ENCODE data around the gene RNF19B. TPM values are rescaled to one million over a fixed set of nuclear protein-coding genes. Genes with fewer than 3 reads are reported as not detected.

The RNF19B gene
- total and polyA plus RNA-seq, 2 donors from 2014 or later, result 17.3 to 30.8 TPM

GRCh38 chr1:32971576-32971975 is 7.0 kb upstream of the RNF19B start:
- no peak overlapping the region for H3K9ac ChIP-seq (ENCODE audit: low read length in 3 of 3)
- no peaks in the 10 kb centered on the region for H3K9me3 ChIP-seq (ENCODE audit: control insufficient read depth in 2 of 3, insufficient read depth in 1 of 3, low read length in 3 of 3)
- peaks cover 0 to 5% (median 4%) of the 10 kb centered on the region in 3 donors for H3K4me1 ChIP-seq (ENCODE audit: control insufficient read depth in 2 of 3, insufficient read depth in 2 of 3, low read depth in 1 of 3, low read length in 3 of 3)
- intact Hi-C loops (cut with DNase I), result no loop called here
- peaks cover 3% of the 10 kb centered on the region for H3K27me3 ChIP-seq (ENCODE audit: control insufficient read depth, insufficient read depth, low read length)
- DNase-seq, result no peak
- H3K27ac ChIP-seq (ENCODE audit: low read depth in 2 of 2, low read length in 2 of 2), result no peak overlapping the region
- H3K4me3 ChIP-seq (ENCODE audit: low read length in 3 of 3), result no peak overlapping the region
- FAIRE-seq, result no peak
- TF ChIP-seq CTCF (IDR thresholded peaks at IDR 0.05; ENCODE audit: borderline replicate concordance, extremely low read depth, insufficient read depth), result no peak
- H3K36me3 ChIP-seq (ENCODE audit: control insufficient read depth in 2 of 3, insufficient read depth in 3 of 3, low read length in 3 of 3), result no peaks in the 10 kb centered on the region

GRCh38 chr1:32971156-32971555 is 6.5 kb upstream of the RNF19B start:
- Histone ChIP-seq H3K9me3 (ENCODE audit: control insufficient read depth in 2 of 3, insufficient read depth in 1 of 3, low read length in 3 of 3) (no peaks in the 10 kb centered on the region), H3K9ac (ENCODE audit: low read length in 3 of 3) (no peak overlapping the region), H3K27ac (ENCODE audit: low read depth in 2 of 2, low read length in 2 of 2) (no peak overlapping the region), H3K4me1 (ENCODE audit: control insufficient read depth in 2 of 3, insufficient read depth in 2 of 3, low read depth in 1 of 3, low read length in 3 of 3) (peaks cover 0 to 5% (median 4%) of the 10 kb centered on the region in 3 donors), H3K4me3 (ENCODE audit: low read length in 3 of 3) (no peak overlapping the region), H3K27me3 (ENCODE audit: control insufficient read depth, insufficient read depth, low read length) (peaks cover 3% of the 10 kb centered on the region), H3K36me3 (ENCODE audit: control insufficient read depth in 2 of 3, insufficient read depth in 3 of 3, low read length in 3 of 3) (no peaks in the 10 kb centered on the region)
- intact Hi-C loops (cut with DNase I), result no loop called here
- TF ChIP-seq CTCF (IDR thresholded peaks at IDR 0.05; ENCODE audit: borderline replicate concordance, extremely low read depth, insufficient read depth), result no peak
- DNase-seq, result no peak
- FAIRE-seq, result no peak

GRCh38 chr1:32969566-32969965 is 5.0 kb upstream of the RNF19B start:
- no peaks in the 10 kb centered on the region for H3K9me3 ChIP-seq (ENCODE audit: control insufficient read depth in 2 of 3, insufficient read depth in 1 of 3, low read length in 3 of 3)
- peaks cover 3% of the 10 kb centered on the region for H3K27me3 ChIP-seq (ENCODE audit: control insufficient read depth, insufficient read depth, low read length)
- TF ChIP-seq CTCF (IDR thresholded peaks at IDR 0.05; ENCODE audit: borderline replicate concordance, extremely low read depth, insufficient read depth), result no peak
- no peak for DNase-seq
- H3K4me3 ChIP-seq (ENCODE audit: low read length in 3 of 3), result no peak overlapping the region
- H3K9ac ChIP-seq (ENCODE audit: low read length in 3 of 3), result no peak overlapping the region
- intact Hi-C loops (cut with DNase I), result no loop called here
- H3K36me3 ChIP-seq (ENCODE audit: control insufficient read depth in 2 of 3, insufficient read depth in 3 of 3, low read length in 3 of 3), result no peaks in the 10 kb centered on the region
- H3K27ac ChIP-seq (ENCODE audit: low read depth in 2 of 2, low read length in 2 of 2), result no peak overlapping the region
- FAIRE-seq, result no peak
- peaks cover 0 to 5% (median 4%) of the 10 kb centered on the region in 3 donors for H3K4me1 ChIP-seq (ENCODE audit: control insufficient read depth in 2 of 3, insufficient read depth in 2 of 3, low read depth in 1 of 3, low read length in 3 of 3)
